DMS114 treated with DMSO at 0.1 percent for 48 hours (cell line): ENCODE results near the gene GDPGP1.

Experiments used
- DNase-seq: peaks from one replicate; lab custom pipeline; 2025; ENCODE audit not compliant: unreplicated experiment; lab: John Stamatoyannopoulos, UW

Gene GDPGP1

GRCh38 chr15:90225047-90225446, 9.0 kb upstream of the GDPGP1 start:
- no peak for DNase-seq

DNA sequence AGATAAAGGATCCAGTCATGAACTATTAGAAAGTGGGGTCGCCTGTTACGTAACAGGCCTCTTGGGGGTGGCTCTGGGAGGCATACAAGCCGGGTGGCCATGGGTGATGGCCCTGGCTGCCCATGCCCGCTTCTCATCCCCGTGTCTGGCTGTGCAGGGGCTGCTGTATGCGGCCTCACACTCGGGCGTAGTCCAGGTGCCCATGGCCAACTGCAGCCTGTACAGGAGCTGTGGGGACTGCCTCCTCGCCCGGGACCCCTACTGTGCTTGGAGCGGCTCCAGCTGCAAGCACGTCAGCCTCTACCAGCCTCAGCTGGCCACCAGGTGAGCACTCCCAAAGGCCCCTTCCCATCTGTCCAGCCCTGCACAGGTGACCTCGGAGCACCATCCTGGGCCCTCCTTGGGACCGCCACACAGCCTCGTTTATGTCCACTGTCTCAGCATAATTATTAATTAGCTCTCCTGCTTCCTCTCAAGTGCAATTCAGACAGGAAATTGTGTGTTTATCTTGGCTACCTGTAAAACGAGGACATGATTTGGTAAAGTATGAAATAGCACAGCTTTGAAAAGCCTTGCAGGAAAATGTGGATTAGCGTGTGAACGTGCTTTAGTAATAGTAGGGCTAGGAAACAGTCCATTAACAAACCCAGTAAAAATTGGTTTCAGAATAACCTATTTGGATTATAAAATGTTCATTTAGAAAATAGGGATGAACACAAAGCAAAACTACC, 8.3 kb upstream of the GDPGP1 start:
- no peak for DNase-seq

DNA sequence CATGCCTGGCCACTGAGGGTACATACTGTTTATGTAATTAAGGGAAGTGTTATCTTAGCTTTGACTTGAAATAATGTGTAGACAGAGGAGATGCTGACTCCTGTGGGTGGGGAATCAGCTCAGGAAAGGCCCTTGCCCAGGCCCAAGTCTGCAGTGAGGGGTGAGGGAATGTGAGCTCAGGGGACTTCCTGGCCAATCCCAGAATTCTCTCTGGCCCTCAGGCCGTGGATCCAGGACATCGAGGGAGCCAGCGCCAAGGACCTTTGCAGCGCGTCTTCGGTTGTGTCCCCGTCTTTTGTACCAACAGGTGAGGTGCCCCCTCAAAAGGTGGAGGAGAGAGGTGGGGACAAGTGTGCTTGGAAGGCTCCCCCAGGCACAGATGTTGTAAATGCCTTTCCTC, 6.7 kb upstream of the GDPGP1 start:
- no peak for DNase-seq

DNA sequence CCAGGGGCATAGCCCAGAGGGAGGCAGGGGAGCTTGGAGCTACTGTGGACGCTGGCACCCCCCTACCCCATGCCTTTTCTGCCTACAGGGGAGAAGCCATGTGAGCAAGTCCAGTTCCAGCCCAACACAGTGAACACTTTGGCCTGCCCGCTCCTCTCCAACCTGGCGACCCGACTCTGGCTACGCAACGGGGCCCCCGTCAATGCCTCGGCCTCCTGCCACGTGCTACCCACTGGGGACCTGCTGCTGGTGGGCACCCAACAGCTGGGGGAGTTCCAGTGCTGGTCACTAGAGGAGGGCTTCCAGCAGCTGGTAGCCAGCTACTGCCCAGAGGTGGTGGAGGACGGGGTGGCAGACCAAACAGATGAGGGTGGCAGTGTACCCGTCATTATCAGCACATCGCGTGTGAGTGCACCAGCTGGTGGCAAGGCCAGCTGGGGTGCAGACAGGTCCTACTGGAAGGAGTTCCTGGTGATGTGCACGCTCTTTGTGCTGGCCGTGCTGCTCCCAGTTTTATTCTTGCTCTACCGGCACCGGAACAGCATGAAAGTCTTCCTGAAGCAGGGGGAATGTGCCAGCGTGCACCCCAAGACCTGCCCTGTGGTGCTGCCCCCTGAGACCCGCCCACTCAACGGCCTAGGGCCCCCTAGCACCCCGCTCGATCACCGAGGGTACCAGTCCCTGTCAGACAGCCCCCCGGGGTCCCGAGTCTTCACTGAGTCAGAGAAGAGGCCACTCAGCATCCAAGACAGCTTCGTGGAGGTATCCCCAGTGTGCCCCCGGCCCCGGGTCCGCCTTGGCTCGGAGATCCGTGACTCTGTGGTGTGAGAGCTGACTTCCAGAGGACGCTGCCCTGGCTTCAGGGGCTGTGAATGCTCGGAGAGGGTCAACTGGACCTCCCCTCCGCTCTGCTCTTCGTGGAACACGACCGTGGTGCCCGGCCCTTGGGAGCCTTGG, 5.9 kb upstream of the GDPGP1 start:
- DNase-seq: no peak

DNA sequence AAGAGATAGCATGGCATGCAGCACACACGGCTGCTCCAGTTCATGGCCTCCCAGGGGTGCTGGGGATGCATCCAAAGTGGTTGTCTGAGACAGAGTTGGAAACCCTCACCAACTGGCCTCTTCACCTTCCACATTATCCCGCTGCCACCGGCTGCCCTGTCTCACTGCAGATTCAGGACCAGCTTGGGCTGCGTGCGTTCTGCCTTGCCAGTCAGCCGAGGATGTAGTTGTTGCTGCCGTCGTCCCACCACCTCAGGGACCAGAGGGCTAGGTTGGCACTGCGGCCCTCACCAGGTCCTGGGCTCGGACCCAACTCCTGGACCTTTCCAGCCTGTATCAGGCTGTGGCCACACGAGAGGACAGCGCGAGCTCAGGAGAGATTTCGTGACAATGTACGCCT, 5.0 kb upstream of the GDPGP1 start:
- no peak for DNase-seq

DNA sequence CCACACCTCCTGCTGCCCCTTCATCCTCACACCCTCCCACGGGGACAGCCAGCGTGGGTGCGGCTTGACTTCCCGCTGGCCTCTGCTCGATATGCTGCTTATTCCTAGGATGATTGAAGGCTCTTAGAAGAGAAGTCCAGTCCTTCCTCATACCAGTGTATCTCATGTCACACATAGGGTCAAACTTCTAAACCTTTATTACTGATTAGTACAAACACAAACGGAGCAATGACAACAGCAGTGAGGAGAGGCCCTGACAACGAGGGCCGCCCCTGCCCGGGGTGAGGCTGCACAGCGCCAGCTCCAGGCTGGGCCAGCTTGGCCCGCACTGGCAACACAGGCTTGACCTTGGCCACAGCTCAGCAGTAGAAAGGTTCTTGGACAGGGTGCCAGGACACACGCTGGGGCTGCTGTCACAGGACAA, 3.9 kb upstream of the GDPGP1 start:
- DNase-seq: no peak

DNA sequence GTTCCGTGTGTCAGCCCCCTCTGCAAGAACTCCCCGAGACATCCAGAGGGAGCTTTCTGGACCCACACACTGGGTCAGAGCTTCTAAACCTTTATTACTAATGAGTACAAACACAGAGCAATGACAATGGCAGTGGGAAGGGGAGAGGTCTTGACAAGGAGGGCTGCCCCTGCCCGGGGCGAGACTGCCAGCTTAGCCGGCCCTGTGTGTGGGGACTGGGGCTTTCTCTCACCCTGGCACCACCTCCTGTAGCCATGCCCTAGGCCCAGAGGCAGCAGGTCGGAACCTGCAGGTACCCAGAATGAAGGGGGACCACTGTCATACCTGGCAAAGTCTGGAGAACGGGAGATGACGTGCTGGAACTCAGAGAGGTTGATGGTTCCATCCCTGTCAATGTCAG, 3.4 kb upstream of the GDPGP1 start:
- DNase-seq: no peak

DNA sequence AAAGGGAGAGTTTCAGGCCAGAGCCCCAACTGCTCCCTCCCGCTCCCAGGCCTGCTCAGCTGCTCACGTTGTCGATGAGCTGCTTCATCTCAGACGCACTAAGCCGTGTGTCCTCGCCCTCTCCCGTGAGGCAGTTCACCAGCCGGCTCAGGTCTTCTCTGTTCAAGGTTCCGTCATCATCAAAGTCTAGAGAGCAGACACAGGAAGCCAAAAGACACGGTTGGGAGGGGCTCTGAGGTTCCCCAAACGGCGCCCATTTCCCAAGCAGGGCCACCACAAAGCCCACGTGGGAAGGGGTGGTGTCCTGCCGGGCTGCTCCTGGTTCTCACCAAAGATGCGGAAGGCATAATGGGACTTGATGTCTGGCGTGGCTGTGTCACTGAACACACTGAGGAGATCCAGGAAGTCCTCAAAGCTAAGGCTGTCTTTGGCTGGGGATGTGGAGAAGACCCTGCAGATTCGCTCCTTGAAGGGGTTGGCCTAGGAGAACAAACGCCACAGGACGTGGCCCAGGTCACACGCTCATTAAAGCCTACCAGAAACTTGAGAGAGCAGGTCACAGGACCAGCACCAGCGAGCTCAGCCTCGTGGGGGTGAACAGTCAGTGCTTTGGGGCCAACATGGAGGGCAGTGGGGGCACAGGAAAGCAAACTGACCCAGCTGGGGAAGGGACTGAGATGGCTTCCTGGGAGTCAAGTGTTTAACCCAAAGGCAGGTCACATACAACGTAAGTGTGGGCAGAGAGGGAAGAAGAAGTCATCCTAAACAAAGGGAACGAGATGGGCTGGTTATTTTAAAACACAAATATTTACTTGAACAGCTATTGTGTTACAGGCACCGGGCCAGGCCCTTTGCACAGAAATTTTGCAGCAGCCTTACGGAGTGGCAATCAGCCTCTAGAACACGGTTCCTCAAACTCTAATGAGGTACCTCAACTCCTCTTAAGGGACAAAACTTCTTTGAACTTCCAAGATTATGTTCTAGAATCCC, 2.7 kb upstream of the GDPGP1 start:
- no peak for DNase-seq

DNA sequence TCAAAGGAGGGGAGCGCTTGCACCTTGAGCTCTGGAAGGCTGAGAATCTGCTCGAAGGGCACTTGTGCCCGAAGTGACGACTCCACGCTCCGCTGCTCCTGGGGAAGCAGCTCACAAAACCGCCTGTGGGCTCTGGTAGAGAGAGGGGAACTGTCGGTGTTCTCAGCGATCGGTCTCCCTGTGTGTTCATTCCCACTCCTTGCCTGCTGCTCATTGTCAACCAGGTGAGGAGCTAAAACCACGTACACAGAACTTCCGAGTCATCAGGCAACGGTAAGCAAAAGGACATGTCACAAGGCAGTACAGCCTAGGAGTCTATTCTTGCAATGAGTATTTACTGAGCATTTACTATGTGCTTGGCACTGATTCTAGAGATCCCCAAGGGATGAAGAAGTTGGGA, 1.8 kb upstream of the GDPGP1 start:
- DNase-seq: no peak

- DNase-seq: no peak
These were observed 1.0 kb upstream of the GDPGP1 start for GRCh38 chr15:90232941-90233386.

- DNase-seq: peak; percentile 86
These were observed 468 bp upstream of the GDPGP1 start, which contains the start of gene CIB1 for GRCh38 chr15:90233387-90234095. CIB1 (minus strand) TSS chr15:90233941; CDS start chr15:90233885, 56 bp downstream.

- DNase-seq: no peak
These were observed 5.4 kb downstream of the GDPGP1 start for GRCh38 chr15:90239371-90239770.

GRCh38 chr15:90240856-90241255, 6.8 kb downstream of the GDPGP1 start:
- no peak for DNase-seq

DNA sequence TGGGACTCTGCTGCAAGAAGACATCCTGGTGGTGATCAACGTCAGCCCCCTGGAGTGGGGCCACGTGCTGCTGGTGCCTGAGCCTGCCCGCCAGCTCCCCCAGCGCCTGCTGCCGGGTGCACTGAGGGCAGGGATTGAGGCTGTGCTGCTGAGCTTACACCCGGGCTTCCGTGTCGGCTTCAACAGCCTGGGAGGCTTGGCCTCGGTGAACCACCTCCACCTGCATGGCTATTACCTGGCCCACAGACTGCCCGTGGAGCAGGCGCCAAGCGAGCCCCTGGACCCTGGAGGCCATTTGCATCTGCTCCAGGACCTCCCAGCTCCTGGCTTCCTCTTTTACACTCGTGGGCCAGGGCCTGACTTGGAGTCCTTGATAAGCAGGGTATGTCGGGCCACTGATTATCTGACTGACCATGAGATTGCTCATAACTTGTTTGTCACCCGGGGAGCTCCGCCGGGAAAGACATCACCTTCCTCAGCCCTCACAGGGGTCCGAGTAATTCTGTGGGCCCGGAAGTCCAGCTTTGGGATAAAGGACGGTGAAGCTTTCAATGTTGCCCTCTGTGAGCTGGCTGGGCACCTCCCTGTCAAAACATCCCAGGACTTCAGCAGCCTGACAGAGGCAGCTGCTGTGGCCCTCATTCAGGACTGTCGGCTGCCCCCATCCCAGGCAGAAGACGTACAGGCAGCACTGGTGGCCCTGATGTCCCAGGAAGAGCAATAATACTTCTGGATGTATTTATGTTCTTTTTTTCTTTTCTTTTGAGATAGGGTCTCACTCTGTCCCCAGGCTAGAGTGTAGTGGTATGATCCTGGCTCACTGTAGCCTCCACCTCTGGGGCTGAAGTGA, 7.6 kb downstream of the GDPGP1 start:
- DNase-seq: no peak

- DNase-seq: no peak
These were observed 10.1 kb downstream of the GDPGP1 start for GRCh38 chr15:90243943-90244639.

DNA sequence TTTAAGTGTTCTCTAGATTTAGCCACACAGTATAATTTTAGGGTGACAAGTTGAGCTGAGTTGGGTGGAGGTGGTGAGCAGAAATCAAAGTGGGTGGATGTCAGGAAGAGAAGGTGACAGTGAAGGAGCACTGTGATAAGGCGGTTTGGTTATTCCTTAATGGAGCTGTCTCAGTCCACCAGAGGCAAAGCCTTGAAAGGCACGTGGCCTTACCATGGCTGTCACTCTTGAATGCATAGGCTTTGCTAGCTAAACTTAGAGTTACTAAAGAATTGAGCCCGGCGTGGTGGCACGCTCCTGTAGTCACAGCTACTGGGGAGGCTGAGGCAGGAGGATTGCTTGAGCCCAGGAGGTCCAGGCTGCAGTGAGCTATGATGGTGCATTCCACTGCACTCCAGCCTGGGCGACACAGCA, 14.8 kb downstream of the GDPGP1 start:
- no peak for DNase-seq

- peak; percentile 88 for DNase-seq
These were observed 15.3 kb downstream of the GDPGP1 start, which contains the start of gene TTLL13 for GRCh38 chr15:90249203-90249863. TTLL13 (plus strand) TSS chr15:90249556; CDS start chr15:90250631, 1,075 bp downstream.

- DNase-seq: no peak
These were observed 23.8 kb downstream of the GDPGP1 start for GRCh38 chr15:90257776-90258175.
